GM19193 (cell line): ENCODE results near the gene KCNQ1OT1.

Experiments used
- POLR2A ChIP-seq: IDR thresholded peaks from 4 replicates; pipeline ENCODE4 v1.6.1; 2011; ENCODE audit not compliant: insufficient read depth, insufficient read length; ENCODE audit errors: extremely low read depth

KCNQ1OT1 gene

DNA sequence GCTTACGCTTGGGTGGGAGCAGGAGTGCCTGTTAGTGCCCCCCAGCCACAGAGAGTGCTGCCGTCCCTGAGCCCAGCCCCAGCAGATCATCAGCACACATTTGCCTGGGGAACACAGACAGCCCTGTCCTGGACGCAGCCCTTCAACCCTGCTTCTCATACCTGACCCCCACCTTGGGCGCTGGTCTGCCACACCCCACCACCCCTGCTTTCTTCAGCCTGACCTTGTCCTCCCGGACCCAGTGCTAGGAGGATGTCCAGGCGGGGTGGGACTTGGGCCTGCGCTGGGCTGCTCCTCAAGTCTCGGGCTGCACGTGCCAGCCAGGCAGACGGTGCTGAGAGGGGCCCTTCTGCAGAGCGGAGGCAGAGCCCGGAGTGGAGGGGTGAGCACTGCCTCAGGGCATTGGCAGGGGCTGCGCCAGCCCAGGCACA, 119.2 kb downstream of the KCNQ1OT1 start:
- no peak for TF ChIP-seq POLR2A

DNA sequence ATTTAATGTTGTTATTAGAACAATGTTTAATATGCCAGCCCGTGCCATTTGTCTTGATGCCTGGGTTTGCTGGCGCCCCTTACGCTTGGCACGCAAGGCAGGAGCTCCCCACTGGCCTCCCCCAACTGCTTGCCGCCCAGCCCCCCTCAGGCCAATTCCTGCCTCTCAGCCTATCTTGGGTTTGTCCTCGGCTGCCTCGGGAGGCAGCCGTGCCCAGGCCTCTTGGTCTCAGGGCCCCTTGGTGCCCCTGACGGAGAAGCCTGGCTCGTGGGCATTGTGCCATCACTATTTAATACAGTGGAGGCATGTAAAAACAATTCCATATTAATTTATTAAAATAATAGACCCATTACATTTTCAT, 119.8 kb downstream of the KCNQ1OT1 start:
- TF ChIP-seq POLR2A = no peak

DNA sequence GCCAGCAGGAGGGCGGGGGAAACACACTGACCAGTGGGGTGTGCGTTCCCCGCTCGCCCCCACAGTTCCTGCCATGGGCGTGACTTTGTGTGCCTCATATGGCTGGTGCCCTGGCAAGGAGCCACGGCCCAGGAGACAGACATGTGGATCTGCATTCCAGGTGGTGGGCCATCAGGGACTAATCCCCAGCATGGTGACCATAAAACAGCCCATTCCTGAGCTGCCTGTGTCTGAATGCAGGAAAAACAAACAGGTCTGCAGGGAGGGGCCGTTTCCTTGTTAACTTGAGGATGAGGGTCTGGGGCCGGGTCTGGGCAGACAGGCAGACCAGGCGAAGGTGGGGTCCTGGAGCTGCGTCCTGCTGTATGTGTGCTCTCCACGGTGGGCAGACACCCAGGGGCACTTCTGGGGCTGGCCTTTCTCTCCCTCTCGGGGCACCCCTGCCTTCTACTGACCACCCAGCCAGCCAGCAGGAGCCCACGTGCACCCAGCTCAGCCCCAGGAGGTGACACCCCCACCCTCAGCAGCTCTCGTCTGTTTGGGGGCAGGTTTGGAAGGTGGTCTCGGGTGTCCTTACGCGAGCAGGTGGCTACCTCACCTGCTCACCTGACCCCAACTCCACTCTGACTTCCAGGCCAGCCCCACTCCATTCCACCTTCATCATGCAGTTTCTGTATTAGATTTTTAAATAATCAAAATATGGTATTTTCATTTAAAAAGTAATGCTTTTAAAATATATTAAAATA, 120.3 kb downstream of the KCNQ1OT1 start:
- no peak for TF ChIP-seq POLR2A

DNA sequence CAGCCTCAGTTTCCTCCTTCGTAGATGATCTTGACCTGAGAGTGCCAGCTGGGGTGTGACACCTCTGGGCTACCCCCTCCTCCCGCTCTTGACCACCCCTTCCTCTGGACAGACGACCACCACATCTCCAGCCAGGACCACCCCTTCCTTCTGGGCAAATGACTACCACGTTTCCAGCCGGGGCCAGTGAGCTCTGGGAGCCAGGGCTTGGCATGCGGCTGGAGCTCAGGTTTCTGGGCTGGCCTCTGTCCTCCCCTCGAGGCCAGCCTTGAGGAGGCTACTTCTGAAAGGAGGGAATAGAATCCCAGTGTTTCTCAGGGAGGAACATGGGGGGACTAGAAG, 120.9 kb downstream of the KCNQ1OT1 start:
- TF ChIP-seq POLR2A = no peak

DNA sequence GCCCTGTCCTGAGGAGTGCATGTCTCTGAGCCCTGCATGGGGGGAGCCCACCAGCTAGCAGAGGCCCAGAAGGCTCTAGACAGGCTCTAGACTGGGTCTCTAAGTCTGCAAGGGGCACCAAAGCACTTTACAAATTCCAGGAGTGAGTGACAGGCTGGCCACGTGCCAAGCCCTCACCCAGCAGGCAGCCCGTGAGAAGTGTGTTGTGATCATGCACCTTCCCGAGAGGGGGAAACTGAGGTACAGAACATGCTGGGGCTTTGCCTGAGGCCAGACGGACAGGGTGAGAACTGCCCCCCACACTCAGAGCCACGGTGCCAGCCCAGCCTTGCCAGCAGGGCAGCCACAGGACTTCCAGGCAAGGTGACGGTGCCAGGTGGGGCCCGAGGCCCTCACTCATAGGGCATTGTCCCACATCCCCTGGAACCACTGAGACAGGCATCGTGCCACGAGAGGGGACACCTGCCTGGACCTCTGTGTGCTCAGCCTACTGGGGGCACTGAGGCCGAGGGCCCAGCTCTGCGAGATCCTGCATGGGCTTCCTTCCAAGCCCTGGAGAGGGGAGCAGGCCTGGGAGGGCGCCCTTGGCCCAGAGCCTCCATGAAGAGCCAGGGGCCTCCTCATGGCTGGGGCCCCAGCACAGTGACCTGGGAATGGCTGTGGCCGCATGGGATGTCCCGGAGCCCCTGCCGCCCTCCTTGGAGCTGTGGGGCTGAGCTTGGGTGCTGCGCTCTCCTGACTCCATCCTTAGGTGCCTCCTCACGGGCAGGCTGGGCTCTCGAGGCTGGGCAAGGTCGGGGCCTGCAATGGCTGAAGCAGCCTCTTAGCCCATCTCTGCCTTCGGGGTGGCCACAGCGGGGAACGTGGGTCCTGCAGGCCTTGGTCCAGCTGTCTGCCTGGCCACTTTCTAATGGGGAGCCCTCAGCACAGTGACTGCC, 121.5 kb downstream of the KCNQ1OT1 start:
- no peak for TF ChIP-seq POLR2A

DNA sequence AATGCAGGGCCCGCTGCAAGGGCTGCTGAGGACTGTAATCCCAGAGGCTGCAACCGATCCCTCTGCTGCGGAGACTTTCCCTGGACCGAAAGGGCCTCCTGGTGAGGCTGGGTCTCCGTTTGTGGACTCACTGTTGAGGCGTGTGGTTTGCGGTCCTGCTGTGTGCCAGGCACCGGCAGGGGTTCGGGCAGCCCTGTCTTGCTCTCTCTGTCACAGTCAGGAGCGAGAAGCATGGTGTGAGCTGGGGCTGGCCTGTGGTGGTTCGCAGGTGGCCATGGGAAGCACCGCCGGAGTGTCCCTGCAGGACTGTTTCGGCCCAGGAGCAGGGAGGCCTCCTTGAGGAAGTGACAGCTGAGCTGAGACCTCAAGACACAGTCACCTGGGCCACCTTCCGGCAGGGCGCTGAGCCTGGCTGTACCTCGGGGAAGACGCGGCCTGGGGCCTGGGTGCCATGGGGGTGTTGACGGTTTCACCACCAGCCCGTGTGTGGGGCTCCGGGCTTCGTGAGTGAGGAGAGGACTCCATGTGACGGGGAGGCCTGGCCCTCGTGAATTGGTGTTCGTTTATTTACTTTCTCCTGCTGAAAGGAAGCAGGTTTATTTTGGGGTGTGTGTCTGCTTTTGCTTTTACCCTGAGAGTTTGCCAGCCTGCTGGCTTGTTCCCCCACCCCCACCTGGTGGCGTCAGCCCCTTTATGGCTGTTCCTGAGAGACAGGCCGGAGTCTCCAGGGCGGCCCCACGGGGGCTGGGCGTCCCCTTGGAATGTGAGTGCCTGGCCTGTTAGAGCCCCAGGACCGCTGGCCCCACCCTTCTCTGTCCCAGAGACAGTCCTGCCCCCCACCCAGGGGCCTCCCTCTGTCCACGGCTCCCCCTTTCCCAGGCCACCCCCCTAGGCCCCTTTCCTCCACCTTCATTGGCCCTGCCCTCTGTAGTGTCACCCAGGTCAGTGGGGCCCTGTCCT, 122.5 kb downstream of the KCNQ1OT1 start:
- no peak for TF ChIP-seq POLR2A

DNA sequence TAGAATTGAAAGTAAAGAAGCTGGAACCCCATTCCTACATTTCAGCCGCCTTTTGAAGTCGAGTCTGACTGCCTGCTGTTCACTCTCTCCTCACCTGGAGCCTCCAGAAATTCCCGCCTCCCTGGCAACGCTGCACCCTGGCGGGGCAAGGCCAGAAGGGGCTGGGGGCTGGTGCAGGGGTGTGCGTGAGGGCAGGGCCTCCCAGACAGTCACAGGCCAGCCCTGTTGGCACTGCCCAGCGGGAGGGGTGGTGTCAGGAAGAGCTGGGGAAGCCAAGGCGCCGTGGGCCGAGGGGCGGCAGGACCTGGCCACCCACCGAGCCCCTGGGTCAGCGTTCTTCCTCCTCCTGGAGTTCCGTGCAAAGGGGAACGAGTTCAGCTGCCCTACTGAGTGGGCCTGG, 123.2 kb downstream of the KCNQ1OT1 start:
- TF ChIP-seq POLR2A = no peak

DNA sequence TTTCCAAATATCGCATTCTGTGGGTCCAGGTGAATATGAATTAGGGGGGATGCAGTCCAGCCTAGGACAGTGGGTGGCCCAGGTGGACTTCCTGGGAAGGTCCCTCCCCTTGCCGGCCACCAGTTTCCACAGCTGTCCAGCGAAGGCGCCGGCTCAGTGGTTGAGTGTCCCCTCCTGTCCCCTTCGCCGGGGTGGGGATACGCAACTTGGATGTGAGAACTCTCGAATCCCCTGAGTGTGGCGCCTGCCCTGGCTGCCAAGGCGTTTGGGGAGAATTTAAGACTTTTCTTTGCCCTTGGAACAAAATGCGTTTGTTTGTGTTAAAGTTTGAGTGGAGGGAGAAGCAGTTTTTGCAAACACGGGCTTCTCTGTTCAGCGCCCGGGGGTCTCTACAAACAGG, 123.7 kb downstream of the KCNQ1OT1 start:
- no peak for TF ChIP-seq POLR2A

DNA sequence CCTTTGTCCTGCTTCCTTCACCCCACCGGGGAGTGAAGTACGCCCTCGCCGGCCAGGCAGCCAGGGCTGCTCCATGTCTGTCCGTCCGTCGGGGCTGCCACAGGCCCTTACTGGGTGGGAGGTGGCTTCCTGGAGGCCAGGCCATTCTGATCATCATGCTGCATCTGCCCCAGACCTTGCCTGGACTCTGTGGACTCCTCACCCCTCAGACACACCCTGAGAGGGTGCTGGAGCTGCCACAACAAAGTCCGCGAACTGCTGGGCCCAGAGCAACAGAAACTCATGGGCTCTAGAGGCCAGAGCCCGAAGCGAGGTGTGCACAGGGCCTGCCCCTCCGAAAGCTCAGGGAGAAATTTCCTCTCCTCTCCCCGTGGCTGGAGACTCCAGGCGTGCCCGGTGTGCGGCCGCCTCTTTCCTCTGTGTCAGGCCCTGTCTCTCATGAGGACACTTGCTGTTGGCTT, 124.2 kb downstream of the KCNQ1OT1 start:
- TF ChIP-seq POLR2A = no peak

DNA sequence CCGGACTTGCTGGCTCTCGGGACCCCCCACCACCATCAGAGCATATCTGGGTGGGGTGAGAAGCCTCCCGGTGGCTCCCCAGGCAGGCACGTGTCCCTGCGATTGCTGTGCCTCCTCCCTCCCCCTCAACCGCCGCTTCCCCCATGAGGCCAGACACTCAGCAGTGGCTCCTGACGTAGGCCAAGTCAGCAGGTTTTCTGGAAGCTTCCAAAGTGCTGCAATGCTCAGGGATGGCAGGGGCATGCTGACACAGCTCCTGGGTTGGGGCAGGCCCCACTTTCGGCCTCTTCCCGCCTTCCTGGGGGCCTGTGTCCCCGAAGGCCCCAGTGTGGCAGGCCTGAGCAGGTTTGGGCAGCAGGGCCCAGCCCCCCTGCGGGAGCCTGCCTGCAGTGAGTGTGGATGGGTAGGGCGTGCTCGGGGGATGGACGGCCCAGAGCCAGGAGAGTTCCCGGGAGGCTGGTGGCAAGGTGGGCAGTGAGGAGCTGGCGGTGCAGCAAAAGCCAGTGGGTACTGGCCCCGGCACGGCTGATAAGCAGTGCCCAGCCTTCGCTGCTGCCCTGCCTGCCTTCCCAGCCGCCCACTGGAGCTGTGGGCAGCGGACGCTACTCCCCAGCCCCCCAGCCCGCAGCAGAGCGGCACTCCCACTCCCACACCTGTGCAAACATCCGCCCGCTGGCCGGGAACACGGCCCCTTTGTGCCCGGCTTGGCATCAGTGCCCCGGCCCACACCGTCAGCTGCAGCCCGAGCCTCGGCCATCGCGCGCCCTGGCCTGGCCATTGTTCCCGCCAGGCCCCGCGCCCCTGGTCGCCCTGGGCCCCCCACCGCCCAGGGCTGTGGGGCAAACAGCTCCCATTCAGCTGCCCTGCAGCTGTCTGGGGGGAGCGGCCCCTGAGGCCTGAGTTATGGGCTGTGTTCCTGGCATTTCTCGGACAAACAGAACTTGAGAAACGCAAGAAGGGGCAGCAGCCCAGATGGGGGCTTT, 125.0 kb downstream of the KCNQ1OT1 start:
- no peak for TF ChIP-seq POLR2A

DNA sequence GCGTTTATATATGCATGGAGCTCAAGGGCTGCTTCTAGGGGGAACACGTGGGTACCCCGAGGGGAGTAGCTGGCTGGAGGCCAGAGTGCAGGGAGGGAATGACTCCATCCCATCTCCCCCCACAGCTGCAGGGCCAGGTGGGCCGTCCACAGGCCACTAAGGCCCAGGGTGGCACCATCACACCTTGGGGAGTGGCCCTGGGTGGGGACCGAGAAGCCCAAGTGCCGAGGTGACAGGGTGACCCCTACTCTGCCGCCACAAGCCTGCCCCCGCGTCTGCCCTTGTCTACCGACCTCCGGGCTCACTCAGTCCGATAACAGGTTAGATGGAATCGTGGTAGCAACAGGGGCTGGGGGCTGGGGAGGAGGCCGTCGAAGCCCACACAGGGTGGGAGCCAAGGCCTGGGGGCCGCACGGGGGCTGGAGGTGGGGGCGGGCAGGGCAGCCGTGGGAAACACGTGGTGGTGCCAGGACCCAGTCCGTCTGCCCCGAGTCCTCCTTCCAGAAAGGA, 125.7 kb downstream of the KCNQ1OT1 start:
- no peak for TF ChIP-seq POLR2A

DNA sequence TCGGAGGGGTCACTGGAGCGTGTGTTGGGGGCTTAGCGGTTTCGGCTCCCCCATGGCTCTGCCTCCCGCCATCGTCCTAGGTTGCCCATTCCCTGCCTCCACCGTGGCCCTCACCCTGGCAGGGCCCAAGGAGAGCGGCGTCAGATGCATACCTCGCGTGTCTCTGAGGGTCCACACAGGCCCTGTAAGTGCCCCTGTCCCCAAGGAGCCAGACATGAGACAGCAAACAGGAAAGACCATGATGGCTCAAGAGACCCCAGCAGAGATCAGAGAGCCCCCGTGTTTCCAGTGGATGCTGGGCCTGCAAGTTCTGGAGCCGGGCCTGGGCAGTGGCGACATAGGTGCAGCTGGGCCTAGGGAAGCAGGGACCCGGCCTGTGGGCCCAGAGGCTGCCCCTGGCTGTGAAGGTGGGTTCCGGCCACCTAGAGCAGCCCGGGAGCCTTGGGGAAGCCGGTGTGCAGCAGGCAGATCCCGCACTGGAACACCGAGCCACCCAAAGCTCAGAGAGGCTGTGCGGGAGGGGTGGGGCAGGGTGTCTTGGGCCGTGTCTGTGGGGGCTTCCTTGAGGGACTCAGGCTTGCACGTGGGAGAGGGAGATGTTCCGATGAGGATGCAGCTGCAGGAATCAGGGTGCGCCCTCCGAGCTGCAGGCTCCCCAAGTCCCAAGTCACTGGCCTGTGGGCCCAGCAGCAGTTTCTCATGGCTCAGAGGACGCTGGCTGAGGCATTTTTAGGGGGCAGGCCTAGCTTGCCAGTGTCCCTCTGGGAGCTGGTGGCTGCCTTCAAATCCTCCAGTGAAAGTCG, 126.4 kb downstream of the KCNQ1OT1 start:
- TF ChIP-seq POLR2A = no peak
